IMR-90 (cell line): ENCODE results near the gene ANKFY1. TPM values are rescaled to one million over a fixed set of nuclear protein-coding genes. Genes with fewer than 3 reads are reported as not detected.

Experiments
- ATAC-seq: fragments of 200-7000 bp; cut with Tn5 transposase; 2 replicates; pipeline ENCODE4 v1.9.1; 2020; ENCODE audit warnings: low read depth, mild to moderate bottlenecking, moderate library complexity
- BruUV-seq: library from RNA; stranded (reverse); fragments of 400-500 nt; replicated peaks from 2 replicates; lab custom pipeline; 2021; lab: Mats Ljungman, UMichigan
- CTCF ChIA-PET: fragments of 300-600 bp; formaldehyde crosslinking; extraction: SDS; loops from one replicate; lab custom pipeline; 2021; ENCODE audit warnings: antibody characterized with exemption; lab: Yijun Ruan, JAX
- POLR2A ChIA-PET: fragments of 300-600 bp; sonication (Branson Sonifier 250); formaldehyde crosslinking; loops from one replicate; lab custom pipeline; 2022; ENCODE audit warnings: antibody characterized with exemption; ENCODE audit not compliant: unreplicated experiment; lab: Charles Lee
- DNase-seq: peaks from one replicate; pipeline ENCODE4 v3.0.0; 2013
- H2AFZ ChIP-seq: replicated peaks from 2 replicates; pipeline ENCODE3; 2013; ENCODE audit warnings: low read length, mild to moderate bottlenecking; ENCODE audit not compliant: poor library complexity
- H2AK5ac ChIP-seq: 2 replicates; pipeline ENCODE4 v1.6.1; 2013; ENCODE audit warnings: low read depth, low read length, inconsistent platforms
- H2AK9ac ChIP-seq: replicated peaks from 2 replicates; pipeline ENCODE3; 2013; ENCODE audit warnings: mild to moderate bottlenecking, low read depth, low read length, moderate library complexity; ENCODE audit not compliant: poor library complexity
- H2BK120ac ChIP-seq: 2 replicates; pipeline ENCODE4 v1.6.1; 2013; ENCODE audit warnings: low read depth, low read length, inconsistent platforms
- H2BK15ac ChIP-seq: 3 replicates; pipeline ENCODE4 v1.6.1; 2013; ENCODE audit warnings: low read depth, low read length, inconsistent platforms
- H2BK20ac ChIP-seq: 2 replicates; pipeline ENCODE4 v1.6.1; 2013; ENCODE audit warnings: low read depth, mild to moderate bottlenecking, inconsistent platforms, low read length, moderate library complexity
- H2BK5ac ChIP-seq: 2 replicates; pipeline ENCODE4 v1.6.1; 2013; ENCODE audit warnings: mild to moderate bottlenecking, low read depth, low read length, inconsistent platforms; ENCODE audit not compliant: poor library complexity, severe bottlenecking
- H3K14ac ChIP-seq: replicated peaks from 2 replicates; pipeline ENCODE4 v1.6.1; 2013; ENCODE audit warnings: low read depth, low read length, inconsistent platforms
- H3K18ac ChIP-seq: 2 replicates; pipeline ENCODE4 v1.6.1; 2013; ENCODE audit warnings: low read depth, low read length, control low read depth
- H3K23ac ChIP-seq: 2 replicates; pipeline ENCODE4 v1.6.1; 2013; ENCODE audit warnings: low read depth, low read length, inconsistent platforms
- H3K27ac ChIP-seq: 2 replicates; pipeline ENCODE4 v1.5.1; 2013; ENCODE audit warnings: mild to moderate bottlenecking, control low read depth, low read length; ENCODE audit not compliant: insufficient read depth
- H3K27me3 ChIP-seq: 2 replicates; pipeline ENCODE4 v1.6.1; 2013; ENCODE audit warnings: low read length; ENCODE audit not compliant: control insufficient read depth, insufficient read depth
- H3K36me3 ChIP-seq: 2 replicates; pipeline ENCODE4 v1.6.1; 2013; ENCODE audit warnings: low read length, mixed read lengths; ENCODE audit not compliant: control insufficient read depth, insufficient read depth
- H3K4ac ChIP-seq: 2 replicates; pipeline ENCODE4 v1.6.1; 2013; ENCODE audit warnings: low read depth, low read length, inconsistent platforms
- H3K4me1 ChIP-seq: 2 replicates; pipeline ENCODE4 v1.6.1; 2013; ENCODE audit warnings: low read length, mixed read lengths; ENCODE audit not compliant: control insufficient read depth, insufficient read depth
- H3K4me2 ChIP-seq: 2 replicates; pipeline ENCODE4 v1.6.1; 2013; ENCODE audit warnings: low read depth, mild to moderate bottlenecking, control low read depth, low read length, moderate library complexity
- H3K4me3 ChIP-seq: 2 replicates; pipeline ENCODE4 v1.5.1; 2013; ENCODE audit warnings: low read depth, mild to moderate bottlenecking, control low read depth, low read length, moderate library complexity; ENCODE audit not compliant: insufficient read depth
- H3K56ac ChIP-seq: 2 replicates; pipeline ENCODE4 v1.6.1; 2013; ENCODE audit warnings: low read length, inconsistent platforms; ENCODE audit not compliant: insufficient read depth; ENCODE audit errors: extremely low read depth
- H3K79me1 ChIP-seq, 2 experiments: 2 replicates each; pipeline ENCODE4 v1.6.1; 2013; ENCODE audit warnings: low read length in 2 of 2, inconsistent platforms in 1 of 2, low read depth in 1 of 2
- H3K9ac ChIP-seq: 2 replicates; pipeline ENCODE4 v1.6.1; 2013; ENCODE audit warnings: low read depth, low read length, control low read depth
- H3K9me1 ChIP-seq: 2 replicates; pipeline ENCODE4 v1.6.1; 2013; ENCODE audit warnings: low read length, inconsistent platforms; ENCODE audit not compliant: insufficient read depth
- H3K9me3 ChIP-seq: 2 replicates; pipeline ENCODE4 v1.6.1; 2013; ENCODE audit warnings: low read length; ENCODE audit not compliant: control insufficient read depth, insufficient read depth
- H4K20me1 ChIP-seq: 2 replicates; pipeline ENCODE4 v1.6.1; 2013; ENCODE audit warnings: low read length, inconsistent platforms; ENCODE audit not compliant: insufficient read depth
- H4K5ac ChIP-seq: 2 replicates; pipeline ENCODE4 v1.6.1; 2013; ENCODE audit warnings: mild to moderate bottlenecking, low read depth, low read length, control low read depth
- H4K8ac ChIP-seq, 2 experiments: 2 replicates each; pipeline ENCODE4 v1.6.1; 2013; ENCODE audit warnings: low read depth in 2 of 2, low read length in 2 of 2, control low read depth in 1 of 2, inconsistent platforms in 1 of 2
- H4K91ac ChIP-seq: 2 replicates; pipeline ENCODE4 v1.6.1; 2013; ENCODE audit warnings: low read depth, low read length, inconsistent platforms; ENCODE audit not compliant: insufficient read depth
- BHLHE40 ChIP-seq: fragments of 150-350 bp; IDR thresholded peaks from 2 replicates; pipeline ENCODE4 v1.6.1; 2016; ENCODE audit warnings: mild to moderate bottlenecking, low read depth, low read length
- CEBPB ChIP-seq: IDR thresholded peaks from 2 replicates; pipeline ENCODE4 v1.6.1; 2012; ENCODE audit warnings: low read depth, low read length, improper control_type of control experiment
- FOS ChIP-seq: fragments of 150-350 bp; IDR thresholded peaks from 2 replicates; pipeline ENCODE4 v1.6.1; 2016; ENCODE audit warnings: low read depth, low read length
- MAFK ChIP-seq: IDR thresholded peaks from 2 replicates; pipeline ENCODE4 v1.6.1; 2012; ENCODE audit warnings: low read depth, low read length, improper control_type of control experiment
- MAZ ChIP-seq: IDR thresholded peaks from 2 replicates; pipeline ENCODE4 v1.6.1; 2012; ENCODE audit warnings: low read depth, mild to moderate bottlenecking, low read length, improper control_type of control experiment, moderate library complexity, borderline replicate concordance
- MXI1 ChIP-seq: IDR thresholded peaks from 2 replicates; pipeline ENCODE4 v1.6.1; 2012; ENCODE audit warnings: low read depth, mild to moderate bottlenecking, low read length, moderate library complexity, borderline replicate concordance
- NFE2L2 ChIP-seq: fragments of 150-350 bp; IDR thresholded peaks from 2 replicates; pipeline ENCODE4 v1.6.1; 2016; ENCODE audit warnings: low read depth, mild to moderate bottlenecking, low read length
- POLR2A ChIP-seq: IDR thresholded peaks from 2 replicates; pipeline ENCODE4 v1.6.1; 2012; ENCODE audit warnings: mild to moderate bottlenecking, low read depth, low read length
- RAD21 ChIP-seq: IDR thresholded peaks from 2 replicates; pipeline ENCODE4 v1.6.1; 2012; ENCODE audit warnings: low read length, improper control_type of control experiment
- RCOR1 ChIP-seq: IDR thresholded peaks from 2 replicates; pipeline ENCODE4 v1.6.1; 2012; ENCODE audit warnings: mild to moderate bottlenecking, low read length, improper control_type of control experiment; ENCODE audit not compliant: insufficient replicate concordance
- RFX5 ChIP-seq: IDR thresholded peaks from 2 replicates; pipeline ENCODE4 v1.8.0; 2012; ENCODE audit warnings: low read depth, mild to moderate bottlenecking, low read length, moderate library complexity
- SMC3 ChIP-seq: fragments of 150-350 bp; IDR thresholded peaks from 2 replicates; pipeline ENCODE4 v1.6.1; 2016; ENCODE audit warnings: low read depth, mild to moderate bottlenecking, antibody characterized with exemption, low read length, moderate library complexity
- WGBS, 2 experiments: methylation state at CpG; one replicate each; pipeline versions ENCODE4 v1.1.5 to v1.1.7; 2013; ENCODE audit warnings: missing lambda C conversion rate in 2 of 2; ENCODE audit not compliant: insufficient read length in 1 of 2; ENCODE audit errors: extremely low coverage in 2 of 2; 5-methylcytosine and 5-hydroxymethylcytosine counted together
- dilution Hi-C: fragments of 300-500 bp; cut with HindIII; formaldehyde crosslinking; loops from one replicate; pipeline ENCODE4 v1.14.3; 2018; ENCODE audit warnings: low sequenced_read_pairs; ENCODE audit not compliant: unreplicated experiment
- in situ Hi-C: fragments of 300-500 bp; cut with MboI; formaldehyde crosslinking; loops from 3 replicates; pipeline ENCODE4 v1.14.3; 2019; ENCODE audit warnings: low sequenced_read_pairs, inconsistent platforms, mixed read lengths
- intact Hi-C: fragments of 100-400 bp; cut with micrococcal nuclease; formaldehyde crosslinking; loops from 2 replicates; pipeline ENCODE4 v1.10.0; 2022
- polyA plus RNA-seq, 3 experiments: library from polyadenylated mRNA; depleted of rRNA; stranded (reverse); fragments of >200 nt; gene quantifications; 2 replicates each; pipeline ENCODE4 v1.2.3, GENCODE V29; 2012; ENCODE audit warnings: low replicate concordance in 1 of 3
- total RNA-seq: library from RNA; depleted of rRNA; stranded (reverse); fragments of >200 nt; gene quantifications from 2 replicates; pipeline ENCODE4 v1.2.3, GENCODE V29; 2012
- TF ChIP-seq, protein P1 (sequence below): conservative IDR thresholded peaks from 2 replicates; pipeline ENCODE4 v1.5.1; 2012; ENCODE audit warnings: mild to moderate bottlenecking, low read depth, low read length, improper control_type of control experiment
- TF ChIP-seq, protein P2 (sequence below): fragments of 150-350 bp; IDR thresholded peaks from 2 replicates; pipeline ENCODE4 v1.6.1; 2016; ENCODE audit warnings: low read depth, mild to moderate bottlenecking, low read length, moderate library complexity, borderline replicate concordance
- TF ChIP-seq, protein P3 (sequence below): fragments of 150-350 bp; IDR thresholded peaks from 2 replicates; pipeline ENCODE4 v1.6.1; 2017; ENCODE audit warnings: mild to moderate bottlenecking, antibody characterized with exemption, low read length, low read depth

ANKFY1 gene
- total and polyA plus RNA-seq, 2 of the 4 experiments (the other 2 are of a cell fraction): 32.3 to 48.9 TPM

DNA sequence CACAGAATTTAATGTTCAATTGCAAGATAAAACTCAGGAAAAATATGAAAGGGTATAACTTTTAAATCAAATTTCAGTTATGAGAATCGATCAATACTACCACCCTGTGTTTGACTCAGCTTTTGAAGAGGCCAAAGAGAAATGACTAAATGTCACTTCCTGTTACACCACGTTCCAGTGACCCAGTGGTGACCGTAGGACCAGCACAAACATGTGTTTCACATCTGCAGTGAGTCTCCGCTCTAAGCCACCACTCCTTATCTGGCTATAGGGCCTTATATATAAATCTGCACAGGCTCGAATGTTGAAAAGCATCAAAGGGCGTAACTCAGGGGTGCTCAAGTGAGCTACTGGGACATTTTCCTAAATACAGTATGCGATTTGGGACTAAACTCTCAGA, 84.7 kb downstream of the ANKFY1 start:
- no peaks in the 10 kb centered on the region for H3K27me3 ChIP-seq
- ChIA-PET POLR2A (no interaction called here), CTCF (no interaction called here)
- H3K9ac ChIP-seq: no peak overlapping the region
- dilution Hi-C loops (no loop called here), in situ Hi-C loops (no loop called here), intact Hi-C loops (no loop called here)
- DNase-seq (no peak), ATAC-seq (no peak)
- H2BK15ac ChIP-seq: no peak overlapping the region
- WGBS, 2 experiments: 55% methylated on average over 2 of the region's 7 CpGs; no CpG with 5 or more reads in 1 of the 2 experiments
- no peaks in the 10 kb centered on the region for H4K20me1 ChIP-seq
- no peak overlapping the region for H4K5ac ChIP-seq
- H3K4ac ChIP-seq: no peak overlapping the region
- no peak overlapping the region for H2BK20ac ChIP-seq
- H2BK5ac ChIP-seq: no peak overlapping the region
- no peak overlapping the region for H4K8ac ChIP-seq
- H2BK120ac ChIP-seq: no peak overlapping the region
- no peak overlapping the region for H2AK9ac ChIP-seq
- H4K91ac ChIP-seq: no peak overlapping the region
- H3K9me3 ChIP-seq: no peaks in the 10 kb centered on the region
- peaks cover 8% of the 10 kb centered on the region; the same call in 1 of the 2 replicates for H3K9me1 ChIP-seq
- H3K36me3 ChIP-seq: peaks cover 68% of the 10 kb centered on the region
- H3K79me1 ChIP-seq: peaks cover 22 to 23% of the 10 kb centered on the region in 2 experiments; a peak in 2 of 4 replicates
- H2AFZ ChIP-seq: no peak overlapping the region
- H3K4me2 ChIP-seq: no peak overlapping the region
- no peak overlapping the region for H3K4me3 ChIP-seq
- no peaks in the 10 kb centered on the region for H3K4me1 ChIP-seq
- no peak overlapping the region for H2AK5ac ChIP-seq
- TF ChIP-seq BHLHE40 (no peak), MXI1 (no peak), RCOR1 (no peak), MAZ (no peak), CEBPB (no peak), RFX5 (no peak), FOS (no peak), SMC3 (no peak), POLR2A (no peak), NFE2L2 (no peak), MAFK (no peak), RAD21 (no peak)
- TF ChIP-seq, protein P1, sequence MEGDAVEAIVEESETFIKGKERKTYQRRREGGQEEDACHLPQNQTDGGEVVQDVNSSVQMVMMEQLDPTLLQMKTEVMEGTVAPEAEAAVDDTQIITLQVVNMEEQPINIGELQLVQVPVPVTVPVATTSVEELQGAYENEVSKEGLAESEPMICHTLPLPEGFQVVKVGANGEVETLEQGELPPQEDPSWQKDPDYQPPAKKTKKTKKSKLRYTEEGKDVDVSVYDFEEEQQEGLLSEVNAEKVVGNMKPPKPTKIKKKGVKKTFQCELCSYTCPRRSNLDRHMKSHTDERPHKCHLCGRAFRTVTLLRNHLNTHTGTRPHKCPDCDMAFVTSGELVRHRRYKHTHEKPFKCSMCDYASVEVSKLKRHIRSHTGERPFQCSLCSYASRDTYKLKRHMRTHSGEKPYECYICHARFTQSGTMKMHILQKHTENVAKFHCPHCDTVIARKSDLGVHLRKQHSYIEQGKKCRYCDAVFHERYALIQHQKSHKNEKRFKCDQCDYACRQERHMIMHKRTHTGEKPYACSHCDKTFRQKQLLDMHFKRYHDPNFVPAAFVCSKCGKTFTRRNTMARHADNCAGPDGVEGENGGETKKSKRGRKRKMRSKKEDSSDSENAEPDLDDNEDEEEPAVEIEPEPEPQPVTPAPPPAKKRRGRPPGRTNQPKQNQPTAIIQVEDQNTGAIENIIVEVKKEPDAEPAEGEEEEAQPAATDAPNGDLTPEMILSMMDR: no peak
- TF ChIP-seq, protein P2, sequence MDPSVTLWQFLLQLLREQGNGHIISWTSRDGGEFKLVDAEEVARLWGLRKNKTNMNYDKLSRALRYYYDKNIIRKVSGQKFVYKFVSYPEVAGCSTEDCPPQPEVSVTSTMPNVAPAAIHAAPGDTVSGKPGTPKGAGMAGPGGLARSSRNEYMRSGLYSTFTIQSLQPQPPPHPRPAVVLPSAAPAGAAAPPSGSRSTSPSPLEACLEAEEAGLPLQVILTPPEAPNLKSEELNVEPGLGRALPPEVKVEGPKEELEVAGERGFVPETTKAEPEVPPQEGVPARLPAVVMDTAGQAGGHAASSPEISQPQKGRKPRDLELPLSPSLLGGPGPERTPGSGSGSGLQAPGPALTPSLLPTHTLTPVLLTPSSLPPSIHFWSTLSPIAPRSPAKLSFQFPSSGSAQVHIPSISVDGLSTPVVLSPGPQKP: no peak
- TF ChIP-seq, protein P3, sequence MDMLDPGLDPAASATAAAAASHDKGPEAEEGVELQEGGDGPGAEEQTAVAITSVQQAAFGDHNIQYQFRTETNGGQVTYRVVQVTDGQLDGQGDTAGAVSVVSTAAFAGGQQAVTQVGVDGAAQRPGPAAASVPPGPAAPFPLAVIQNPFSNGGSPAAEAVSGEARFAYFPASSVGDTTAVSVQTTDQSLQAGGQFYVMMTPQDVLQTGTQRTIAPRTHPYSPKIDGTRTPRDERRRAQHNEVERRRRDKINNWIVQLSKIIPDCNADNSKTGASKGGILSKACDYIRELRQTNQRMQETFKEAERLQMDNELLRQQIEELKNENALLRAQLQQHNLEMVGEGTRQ: no peak
- BruUV-seq: no TSS peak
- H3K23ac ChIP-seq: no peak overlapping the region
- H3K18ac ChIP-seq: no peak overlapping the region
- H3K14ac ChIP-seq: no peak overlapping the region
- no peak overlapping the region for H3K56ac ChIP-seq
- H3K27ac ChIP-seq: no peak overlapping the region
